C4-2B (cell line): ENCODE results near the gene EIF2B2.

Source experiments
- ZFX ChIP-seq: fragments of 450-650 bp; IDR thresholded peaks from 2 replicates; pipeline ENCODE4 v1.6.1; 2017
- TF ChIP-seq, protein P1 (sequence below): fragments of 450-650 bp; conservative IDR thresholded peaks from 2 replicates; pipeline ENCODE4 v1.5.1; 2017; ENCODE audit warnings: mild to moderate bottlenecking

DNA sequence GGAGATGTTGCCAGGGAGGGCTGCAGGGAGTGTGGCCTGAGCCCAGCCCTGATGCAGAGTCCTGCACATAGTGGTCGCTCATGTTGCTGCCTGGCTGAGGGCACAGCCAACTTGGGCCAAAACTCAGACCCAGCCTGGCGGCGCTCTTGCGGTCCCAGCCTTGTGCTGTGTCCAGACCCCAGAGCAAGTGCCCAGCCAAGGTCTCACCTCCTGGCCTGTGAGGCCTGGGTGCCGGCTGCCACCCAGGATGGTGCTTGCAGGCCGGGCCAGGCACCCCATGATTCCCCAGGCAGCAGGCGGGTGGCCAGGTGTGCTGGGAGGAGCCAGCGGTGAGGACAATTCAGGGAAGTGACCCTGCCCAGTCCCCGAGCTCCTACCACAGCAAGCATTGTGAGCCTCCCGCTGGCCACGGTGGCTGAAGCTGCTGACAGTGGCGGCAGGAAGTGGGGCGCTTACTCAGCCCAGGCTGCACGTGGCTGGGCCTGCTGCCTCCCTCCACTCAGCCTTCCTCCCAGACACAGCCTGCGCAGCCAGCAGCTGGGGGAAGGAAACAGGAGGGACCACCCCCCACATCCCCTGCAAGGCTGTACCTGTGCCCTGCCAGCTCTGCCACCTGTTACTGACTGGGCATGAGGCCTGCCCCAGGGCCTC, 29.6 kb upstream of the EIF2B2 start:
- TF ChIP-seq, protein P1, sequence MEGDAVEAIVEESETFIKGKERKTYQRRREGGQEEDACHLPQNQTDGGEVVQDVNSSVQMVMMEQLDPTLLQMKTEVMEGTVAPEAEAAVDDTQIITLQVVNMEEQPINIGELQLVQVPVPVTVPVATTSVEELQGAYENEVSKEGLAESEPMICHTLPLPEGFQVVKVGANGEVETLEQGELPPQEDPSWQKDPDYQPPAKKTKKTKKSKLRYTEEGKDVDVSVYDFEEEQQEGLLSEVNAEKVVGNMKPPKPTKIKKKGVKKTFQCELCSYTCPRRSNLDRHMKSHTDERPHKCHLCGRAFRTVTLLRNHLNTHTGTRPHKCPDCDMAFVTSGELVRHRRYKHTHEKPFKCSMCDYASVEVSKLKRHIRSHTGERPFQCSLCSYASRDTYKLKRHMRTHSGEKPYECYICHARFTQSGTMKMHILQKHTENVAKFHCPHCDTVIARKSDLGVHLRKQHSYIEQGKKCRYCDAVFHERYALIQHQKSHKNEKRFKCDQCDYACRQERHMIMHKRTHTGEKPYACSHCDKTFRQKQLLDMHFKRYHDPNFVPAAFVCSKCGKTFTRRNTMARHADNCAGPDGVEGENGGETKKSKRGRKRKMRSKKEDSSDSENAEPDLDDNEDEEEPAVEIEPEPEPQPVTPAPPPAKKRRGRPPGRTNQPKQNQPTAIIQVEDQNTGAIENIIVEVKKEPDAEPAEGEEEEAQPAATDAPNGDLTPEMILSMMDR: no peak
- TF ChIP-seq ZFX: no peak
